ENCODE measurements around the gene TWNK. TPM values are rescaled to one million over a fixed set of nuclear protein-coding genes. Genes with fewer than 3 reads are reported as not detected.

TWNK gene
- 10 to 100 TPM; 40.6 to 44.3 TPM for total RNA-seq
- polyA plus RNA-seq = 8.2 TPM

- Mint-ChIP-seq H3K27me3 (peaks cover 0 to 1% of the 10 kb centered on the region in 2 donors), H3K27ac (peak within 1 kb of the TSS; percentile 44 to 96 (median 88)), H3K4me3 (peak within 1 kb of the TSS; percentile 86 to 99 (median 93)), H3K36me3 (peaks cover 11 to 65% (median 11%) of the 10 kb centered on the region in 3 donors), H3K4me1 (peaks cover 38 to 58% (median 40%) of the 10 kb centered on the region in 3 donors), H3K9me3 (no peaks in the 10 kb centered on the region)
- ChIA-PET CTCF (interaction anchor here (0.9 to 6.8 kb wide), 4 partner anchors 11 to 64 kb away, joined by 3 to 73 read pairs (median 6); partner anchors contain the start of genes LZTS2, PDZD7 and SFXN3), POLR2A (interaction anchor here (3.0 kb wide), 1 partner anchor 10 kb away, joined by 10 read pairs; no protein-coding TSS in a partner anchor)
- Histone ChIP-seq H3K4me3 (ENCODE audit: low read length) (peak within 1 kb of the TSS; percentile 99), H3K27me3 (ENCODE audit: insufficient read depth, low read length, poor library complexity, severe bottlenecking) (no peaks in the 10 kb centered on the region), H3K4me1 (ENCODE audit: insufficient read depth, low read length) (peaks cover 28% of the 10 kb centered on the region), H3K9me3 (ENCODE audit: low read length) (no peaks in the 10 kb centered on the region), H3K27ac (ENCODE audit: low read depth, low read length) (peak within 1 kb of the TSS; percentile 76), H3K36me3 (ENCODE audit: insufficient read depth, low read length) (peaks cover 13% of the 10 kb centered on the region)
- DNase-seq = peak; percentile 78 to 89 (median 79)
Observed at GRCh38 chr10:100986952-100987684, at the start of gene TWNK, which contains the start of gene MRPL43. TSS of gene TWNK (plus strand) at chr10:100987543. CDS start at chr10:100988211, 668 bp downstream. TSS of gene MRPL43 (minus strand) at chr10:100987497. CDS start at chr10:100987443, 54 bp downstream.

GRCh38 chr10:100939763-100940344 lies 47.5 kb upstream of the TWNK start:
- no peak overlapping the region for H3K4me3 Mint-ChIP-seq
- peak overlapping the region in 1 of 8 donors; percentile 29 for H3K27ac Mint-ChIP-seq
- H3K36me3 ChIP-seq (ENCODE audit: insufficient read depth, low read length) = peaks cover 38% of the 10 kb centered on the region

GRCh38 chr10:100942229-100942628 lies 45.1 kb upstream of the TWNK start:
- Mint-ChIP-seq H3K9me3 (no peaks in the 10 kb centered on the region), H3K4me1 (peaks cover 4 to 28% (median 15%) of the 10 kb centered on the region in 3 donors), H3K27me3 (no peaks in the 10 kb centered on the region), H3K4me3 (no peak overlapping the region), H3K36me3 (peaks cover 5 to 77% (median 25%) of the 10 kb centered on the region in 3 donors), H3K27ac (no peak overlapping the region)
- DNase-seq = no peak
- Histone ChIP-seq H3K4me1 (ENCODE audit: insufficient read depth, low read length) (peaks cover 5% of the 10 kb centered on the region), H3K9me3 (ENCODE audit: low read length) (no peaks in the 10 kb centered on the region), H3K36me3 (ENCODE audit: insufficient read depth, low read length) (peaks cover 50% of the 10 kb centered on the region), H3K27ac (ENCODE audit: low read depth, low read length) (no peak overlapping the region), H3K27me3 (ENCODE audit: insufficient read depth, low read length, poor library complexity, severe bottlenecking) (no peaks in the 10 kb centered on the region), H3K4me3 (ENCODE audit: low read length) (no peak overlapping the region)
- CTCF ChIA-PET = no interaction called here
- POLR2A ChIA-PET = no interaction called here

More at GRCh38 chr10:100939763-100940344, 47.5 kb upstream of the TWNK start:
- Histone ChIP-seq H3K27ac (ENCODE audit: low read depth, low read length) (no peak overlapping the region), H3K4me1 (ENCODE audit: insufficient read depth, low read length) (peaks cover 5% of the 10 kb centered on the region), H3K27me3 (ENCODE audit: insufficient read depth, low read length, poor library complexity, severe bottlenecking) (no peaks in the 10 kb centered on the region), H3K4me3 (ENCODE audit: low read length) (no peak overlapping the region), H3K9me3 (ENCODE audit: low read length) (no peaks in the 10 kb centered on the region)
- CTCF ChIA-PET = no interaction called here
- DNase-seq = no peak
- peaks cover 4 to 28% (median 15%) of the 10 kb centered on the region in 3 donors for H3K4me1 Mint-ChIP-seq
- POLR2A ChIA-PET = no interaction called here
- H3K36me3 Mint-ChIP-seq = peaks cover 5 to 65% (median 21%) of the 10 kb centered on the region in 3 donors
- H3K27me3 Mint-ChIP-seq = no peaks in the 10 kb centered on the region
- H3K9me3 Mint-ChIP-seq = no peaks in the 10 kb centered on the region

- H3K4me1 Mint-ChIP-seq = peaks cover 4 to 28% (median 15%) of the 10 kb centered on the region in 3 donors
- Histone ChIP-seq H3K4me3 (ENCODE audit: low read length) (no peak overlapping the region), H3K9me3 (ENCODE audit: low read length) (no peaks in the 10 kb centered on the region), H3K36me3 (ENCODE audit: insufficient read depth, low read length) (peaks cover 47% of the 10 kb centered on the region), H3K27me3 (ENCODE audit: insufficient read depth, low read length, poor library complexity, severe bottlenecking) (no peaks in the 10 kb centered on the region), H3K27ac (ENCODE audit: low read depth, low read length) (no peak overlapping the region), H3K4me1 (ENCODE audit: insufficient read depth, low read length) (peaks cover 5% of the 10 kb centered on the region)
- no peak for DNase-seq
- no peaks in the 10 kb centered on the region for H3K27me3 Mint-ChIP-seq
- peak overlapping the region in 5 of 8 donors; percentile 23 to 82 (median 51) for H3K27ac Mint-ChIP-seq
- ChIA-PET POLR2A (interaction anchor here (0.6 kb wide), 1 partner anchor 17 kb away, joined by 4 read pairs; no protein-coding TSS in a partner anchor), CTCF (no interaction called here)
- H3K4me3 Mint-ChIP-seq = peak overlapping the region in 2 of 7 donors; percentile 24 to 53
- H3K9me3 Mint-ChIP-seq = no peaks in the 10 kb centered on the region
- peaks cover 5 to 76% (median 22%) of the 10 kb centered on the region in 3 donors for H3K36me3 Mint-ChIP-seq
Observed at GRCh38 chr10:100943508-100943907, 43.8 kb upstream of the TWNK start.

- peaks cover 4 to 28% (median 15%) of the 10 kb centered on the region in 3 donors for H3K4me1 Mint-ChIP-seq
- H3K27ac Mint-ChIP-seq = no peak overlapping the region
- ChIA-PET CTCF (no interaction called here), POLR2A (no interaction called here)
- DNase-seq = no peak
- H3K36me3 Mint-ChIP-seq = peaks cover 9 to 80% (median 24%) of the 10 kb centered on the region in 3 donors
- Histone ChIP-seq H3K36me3 (ENCODE audit: insufficient read depth, low read length) (peaks cover 41% of the 10 kb centered on the region), H3K4me3 (ENCODE audit: low read length) (no peak overlapping the region), H3K27ac (ENCODE audit: low read depth, low read length) (no peak overlapping the region), H3K4me1 (ENCODE audit: insufficient read depth, low read length) (peaks cover 5% of the 10 kb centered on the region), H3K27me3 (ENCODE audit: insufficient read depth, low read length, poor library complexity, severe bottlenecking) (no peaks in the 10 kb centered on the region), H3K9me3 (ENCODE audit: low read length) (no peaks in the 10 kb centered on the region)
- no peaks in the 10 kb centered on the region for H3K9me3 Mint-ChIP-seq
- H3K27me3 Mint-ChIP-seq = no peaks in the 10 kb centered on the region
- H3K4me3 Mint-ChIP-seq = no peak overlapping the region
Observed at GRCh38 chr10:100945754-100946153, 41.6 kb upstream of the TWNK start.

- H3K9me3 Mint-ChIP-seq = no peaks in the 10 kb centered on the region
- no peaks in the 10 kb centered on the region for H3K4me1 ChIP-seq (ENCODE audit: insufficient read depth, low read length)
- no peak overlapping the region for H3K4me3 Mint-ChIP-seq
- peaks cover 4 to 66% (median 17%) of the 10 kb centered on the region in 3 donors for H3K36me3 Mint-ChIP-seq
- H3K27ac Mint-ChIP-seq = no peak overlapping the region
- ChIA-PET POLR2A (no interaction called here), CTCF (interaction anchor here (2.0 kb wide), 1 partner anchor 68 kb away, joined by 4 read pairs; no protein-coding TSS in a partner anchor)
- H3K27me3 ChIP-seq (ENCODE audit: insufficient read depth, low read length, poor library complexity, severe bottlenecking) = no peaks in the 10 kb centered on the region
- no peak overlapping the region for H3K27ac ChIP-seq (ENCODE audit: low read depth, low read length)
- no peaks in the 10 kb centered on the region for H3K27me3 Mint-ChIP-seq
- no peak for DNase-seq
- no peaks in the 10 kb centered on the region for H3K9me3 ChIP-seq (ENCODE audit: low read length)
- H3K4me3 ChIP-seq (ENCODE audit: low read length) = no peak overlapping the region
- peaks cover 40% of the 10 kb centered on the region for H3K36me3 ChIP-seq (ENCODE audit: insufficient read depth, low read length)
- H3K4me1 Mint-ChIP-seq = peaks cover 0 to 6% (median 3%) of the 10 kb centered on the region in 3 donors
Observed at GRCh38 chr10:100948916-100949315, 38.4 kb upstream of the TWNK start.

GRCh38 chr10:100960251-100960650 lies 27.1 kb upstream of the TWNK start:
- POLR2A ChIA-PET = no interaction called here
- Histone ChIP-seq H3K36me3 (ENCODE audit: insufficient read depth, low read length) (peaks cover 16% of the 10 kb centered on the region), H3K27ac (ENCODE audit: low read depth, low read length) (no peak overlapping the region), H3K9me3 (ENCODE audit: low read length) (no peaks in the 10 kb centered on the region), H3K4me1 (ENCODE audit: insufficient read depth, low read length) (no peaks in the 10 kb centered on the region), H3K4me3 (ENCODE audit: low read length) (no peak overlapping the region), H3K27me3 (ENCODE audit: insufficient read depth, low read length, poor library complexity, severe bottlenecking) (no peaks in the 10 kb centered on the region)
- Mint-ChIP-seq H3K9me3 (no peaks in the 10 kb centered on the region), H3K4me1 (no peaks in the 10 kb centered on the region), H3K27me3 (no peaks in the 10 kb centered on the region), H3K27ac (no peak overlapping the region), H3K4me3 (no peak overlapping the region), H3K36me3 (peaks cover 12 to 72% (median 18%) of the 10 kb centered on the region in 3 donors)
- DNase-seq = no peak
- CTCF ChIA-PET = no interaction called here
